GM19397 (cell line): ENCODE measurements around the gene ZNF385B.

Experiments
- ATAC-seq: cut with Tn5 transposase; IDR thresholded peaks from one replicate; pipeline ENCODE4 v1.9.1; 2021; ENCODE audit warnings: mild to moderate bottlenecking, moderate library complexity; ENCODE audit not compliant: unreplicated experiment

The ZNF385B gene

DNA sequence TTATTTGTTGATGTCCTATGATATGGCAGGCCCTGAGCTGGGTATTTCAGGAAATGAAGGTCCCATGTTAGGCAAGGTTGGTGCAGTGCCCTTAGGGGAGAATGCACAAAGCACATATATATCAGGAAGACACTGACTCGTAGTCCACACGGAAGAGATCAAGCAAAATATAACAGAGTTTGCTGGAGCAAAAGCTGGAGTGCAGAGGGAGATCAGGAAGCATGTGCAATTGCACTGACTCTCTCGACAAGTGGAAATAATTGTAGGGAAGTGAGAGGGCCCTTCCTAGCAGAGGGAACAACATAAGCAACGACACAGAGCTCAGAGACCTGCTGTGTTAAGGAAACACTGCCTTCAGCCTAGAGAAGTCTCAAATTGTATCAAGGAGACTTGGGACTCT is 4.2 kb downstream of the ZNF385B start:
- no peak for ATAC-seq

DNA sequence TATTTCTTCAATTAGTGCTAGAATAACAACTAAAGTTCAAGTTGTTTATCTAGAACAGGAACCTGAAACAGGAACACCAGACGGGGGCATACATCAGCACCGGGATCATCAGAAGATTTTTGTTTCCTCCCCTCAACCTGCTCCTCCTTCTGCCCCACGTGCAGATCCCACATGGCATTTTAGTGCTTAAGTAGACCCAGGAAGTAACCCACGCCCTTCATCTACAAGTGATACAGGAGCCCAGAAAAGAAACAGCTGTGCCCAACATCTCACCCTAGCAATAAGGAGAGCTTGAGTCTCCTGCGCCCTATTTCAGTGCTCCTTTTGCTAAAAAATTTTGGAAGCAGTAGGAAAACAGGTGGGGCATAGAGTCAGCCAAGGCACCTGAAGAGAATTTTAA is 5.2 kb downstream of the ZNF385B start:
- ATAC-seq = no peak

DNA sequence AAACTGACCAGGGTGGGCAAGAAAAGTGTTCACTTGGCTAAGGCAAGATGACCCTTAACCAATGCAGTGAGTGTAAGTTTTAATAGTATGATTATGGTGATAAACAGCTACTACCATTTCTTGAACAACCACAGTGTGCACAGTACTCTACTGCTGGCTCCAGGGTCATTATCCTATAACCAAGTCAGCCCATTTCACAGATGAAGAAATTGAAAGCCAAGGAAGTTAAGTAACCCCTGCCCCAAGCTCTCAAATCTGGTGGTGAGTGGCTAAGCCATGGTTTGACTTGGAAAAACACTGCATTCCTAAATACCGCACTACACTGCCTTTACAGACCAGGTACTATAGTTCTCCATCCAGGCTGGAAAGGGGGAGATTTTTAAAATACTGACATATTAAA is 5.7 kb downstream of the ZNF385B start:
- ATAC-seq = no peak

- no peak for ATAC-seq
Observed at GRCh38 chr2:179854891-179855290, 6.5 kb downstream of the ZNF385B start.

- no peak for ATAC-seq
Observed at GRCh38 chr2:179853108-179853507, 8.3 kb downstream of the ZNF385B start.

DNA sequence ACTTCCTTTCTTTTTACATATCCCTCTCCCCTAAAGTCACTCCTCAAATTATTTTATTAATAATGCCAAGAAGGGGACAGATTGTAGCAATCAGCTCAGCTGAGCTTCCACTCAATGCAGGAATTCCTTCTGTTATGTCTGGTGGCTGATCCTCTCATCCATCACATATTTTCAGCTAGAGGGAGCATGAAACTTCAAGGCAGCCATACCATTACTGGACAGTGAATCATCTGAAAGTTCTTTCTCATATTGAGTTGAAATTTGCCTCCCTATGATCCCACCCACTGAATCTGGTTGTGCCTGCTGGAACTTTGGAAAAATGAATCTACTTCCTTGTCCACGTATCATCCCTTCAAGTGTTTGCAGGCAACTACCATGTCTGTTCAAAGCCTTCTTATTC is 11.2 kb downstream of the ZNF385B start:
- ATAC-seq = no peak

- no peak for ATAC-seq
Observed at GRCh38 chr2:179849719-179850118, 11.7 kb downstream of the ZNF385B start.

GRCh38 chr2:179843541-179843940 is 17.9 kb downstream of the ZNF385B start:
- ATAC-seq = no peak

- ATAC-seq = no peak
Observed at GRCh38 chr2:179842498-179843153, 18.8 kb downstream of the ZNF385B start.

DNA sequence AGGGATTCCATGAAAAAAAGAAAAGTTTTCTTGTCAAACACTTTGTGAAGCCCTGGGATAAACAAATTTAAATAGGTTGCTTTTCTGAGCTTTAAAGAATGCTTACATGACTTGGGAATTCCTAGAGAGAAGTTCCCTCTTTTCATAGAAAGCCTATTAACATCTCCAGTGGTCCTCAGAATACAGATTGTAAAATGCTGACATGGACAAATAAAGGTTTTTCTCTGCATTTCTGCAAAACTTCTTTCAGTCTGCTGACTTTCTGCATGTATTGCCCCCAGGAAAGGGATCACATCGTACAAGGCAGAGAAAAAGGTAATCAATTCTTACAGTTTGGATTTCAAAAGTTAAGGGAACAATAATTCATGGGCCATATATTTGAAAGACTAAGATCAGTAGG is 20.6 kb downstream of the ZNF385B start:
- no peak for ATAC-seq

DNA sequence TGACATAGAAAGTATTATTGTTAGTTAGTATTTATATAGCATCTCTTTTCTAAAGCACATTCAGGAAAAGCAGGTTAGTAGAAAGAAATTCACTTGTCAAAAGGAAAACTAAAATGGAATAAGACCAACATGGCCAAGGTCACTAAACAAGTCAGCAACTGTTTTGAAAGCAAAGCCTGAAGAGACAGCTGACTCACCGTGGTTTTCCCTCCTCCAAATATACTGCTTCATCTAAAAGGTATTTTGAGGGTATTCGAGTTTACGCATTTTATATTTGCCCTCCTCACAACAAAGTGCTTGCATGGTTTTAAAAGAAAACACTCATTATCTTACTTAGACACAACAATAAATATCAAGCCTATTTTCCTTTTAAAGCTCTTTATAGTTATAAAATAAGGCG is 24.0 kb downstream of the ZNF385B start:
- no peak for ATAC-seq

GRCh38 chr2:179830043-179830787 is 31.2 kb downstream of the ZNF385B start:
- no peak for ATAC-seq

- no peak for ATAC-seq
Observed at GRCh38 chr2:179826297-179826696, 35.1 kb downstream of the ZNF385B start.

DNA sequence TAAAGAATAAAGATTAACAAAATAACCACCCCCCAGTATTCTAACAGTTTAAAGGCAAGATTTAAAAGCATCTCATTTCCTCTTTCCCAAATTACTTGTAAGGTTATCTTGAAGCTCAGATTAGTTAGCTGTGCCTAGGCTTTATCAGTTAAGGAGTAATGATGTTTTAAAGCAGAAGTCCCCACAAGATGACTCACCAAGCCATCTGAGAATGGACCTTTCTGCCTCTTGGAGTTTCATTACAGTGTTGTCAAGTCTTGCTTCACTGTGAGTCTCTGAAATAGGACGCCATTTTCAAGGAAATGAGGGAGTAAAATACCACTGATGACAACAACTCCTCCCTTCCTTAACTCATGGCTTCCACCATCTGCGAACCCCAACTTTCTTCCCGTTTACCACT is 35.9 kb downstream of the ZNF385B start:
- ATAC-seq = no peak

DNA sequence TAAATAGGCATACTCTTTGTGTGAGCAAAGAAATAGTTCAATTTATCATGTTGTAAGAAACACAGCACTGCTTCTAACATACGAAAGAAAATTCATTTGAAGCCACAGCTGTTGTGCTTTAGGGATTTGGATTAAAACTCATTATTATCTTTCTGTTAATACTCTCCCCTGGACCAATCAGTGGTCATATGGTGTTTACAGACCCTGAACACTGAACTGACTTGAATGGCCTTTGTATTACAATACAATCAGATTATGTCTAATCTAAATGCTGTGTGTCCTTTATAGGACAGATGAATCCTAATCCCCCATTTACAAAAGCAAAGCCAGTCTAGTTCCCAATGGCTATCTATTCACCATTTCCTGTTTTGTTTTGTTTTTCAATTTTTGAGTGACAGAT is 36.5 kb downstream of the ZNF385B start:
- no peak for ATAC-seq

- ATAC-seq = no peak
Observed at GRCh38 chr2:179822540-179822939, 38.9 kb downstream of the ZNF385B start.

GRCh38 chr2:179818546-179818945 is 42.9 kb downstream of the ZNF385B start:
- ATAC-seq = no peak

GRCh38 chr2:179817181-179817841 is 44.1 kb downstream of the ZNF385B start:
- no peak for ATAC-seq

GRCh38 chr2:179814050-179814449 is 47.4 kb downstream of the ZNF385B start:
- no peak for ATAC-seq

DNA sequence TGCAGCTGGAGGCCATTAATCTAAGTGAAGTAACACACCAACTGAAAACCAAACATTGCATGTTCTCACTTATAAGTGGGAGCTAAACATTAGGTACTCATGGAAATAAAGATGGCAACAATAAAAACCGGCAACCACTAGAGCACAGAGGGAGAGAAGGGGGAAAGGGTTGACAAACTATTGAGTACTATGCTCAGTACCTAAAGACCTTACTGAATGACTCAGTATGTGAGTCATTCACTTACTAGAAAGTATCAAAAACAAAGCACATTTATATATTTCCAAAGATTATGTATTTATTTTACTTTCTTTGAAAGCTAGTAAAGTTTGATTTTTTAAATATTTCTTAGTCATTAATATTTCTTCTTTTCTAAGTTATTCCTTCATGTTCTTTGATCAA is 48.9 kb downstream of the ZNF385B start:
- ATAC-seq = no peak

DNA sequence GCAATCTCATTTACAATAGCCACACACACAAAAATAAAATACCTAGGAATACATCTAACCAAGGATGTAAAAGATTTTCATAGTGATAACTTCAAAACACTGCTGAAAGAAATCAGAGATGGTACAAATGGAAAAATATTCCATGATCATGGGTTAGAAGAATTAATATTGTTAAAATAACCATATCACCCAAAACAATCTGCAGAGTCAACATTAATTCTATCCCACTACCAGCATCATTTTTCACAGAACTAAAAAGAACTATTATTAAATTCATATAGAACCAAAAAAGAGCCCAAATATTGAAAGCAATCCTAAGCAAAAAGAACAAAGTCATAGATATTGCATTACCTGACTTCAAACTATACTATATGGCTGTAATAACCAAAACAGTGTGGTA is 50.4 kb downstream of the ZNF385B start:
- ATAC-seq = no peak

DNA sequence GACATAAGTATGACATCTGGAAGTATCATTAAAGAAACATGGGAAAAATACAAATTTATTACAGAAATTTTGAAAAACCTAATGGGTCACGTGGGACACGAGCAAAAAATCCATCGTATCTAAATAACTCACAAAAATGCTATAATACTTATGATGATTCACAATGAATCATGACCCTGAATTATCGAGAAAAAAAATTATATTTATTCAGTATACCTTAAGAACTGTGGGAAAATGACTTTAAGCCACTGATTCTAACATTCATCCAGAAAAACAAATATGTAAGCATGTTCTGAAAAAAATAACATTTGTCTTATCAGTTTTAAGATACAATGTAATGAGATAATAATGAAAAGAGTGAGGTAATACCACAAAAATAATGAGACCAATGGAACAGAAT is 51.8 kb downstream of the ZNF385B start:
- no peak for ATAC-seq
